GM21723 (cell line): Measurements from ENCODE around the gene ZNF431.
"Not testable (repeated sequence)": the region's sequence is repeated elsewhere in the genome, so short reads cannot be mapped to it uniquely, and the experiment has no call there.

Source experiments
- ATAC-seq: cut with Tn5 transposase; IDR thresholded peaks from one replicate; pipeline ENCODE4 v1.9.1; 2021; ENCODE audit warnings: mild to moderate bottlenecking, moderate library complexity; ENCODE audit not compliant: unreplicated experiment

ZNF431 gene

GRCh38 chr19:21141787-21142464, at the start of gene ZNF431:
TSS of gene ZNF431 (plus strand) at chr19:21142040. CDS start at chr19:21142184, 144 bp downstream.
- ATAC-seq: peak; percentile 96

- ATAC-seq: no peak
These were observed 49.7 kb upstream of the ZNF431 start for GRCh38 chr19:21092109-21092508.

GRCh38 chr19:21094347-21095025, 47.4 kb upstream of the ZNF431 start:
- ATAC-seq: no peak

GRCh38 chr19:21098291-21098690, 43.5 kb upstream of the ZNF431 start:
- no peak for ATAC-seq

- ATAC-seq: no peak
These were observed 40.2 kb upstream of the ZNF431 start for GRCh38 chr19:21101521-21102242.

GRCh38 chr19:21109116-21109515, 32.7 kb upstream of the ZNF431 start:
- no peak for ATAC-seq

- ATAC-seq: no peak
These were observed 31.7 kb upstream of the ZNF431 start for GRCh38 chr19:21110183-21110582.

- ATAC-seq: no peak
These were observed 26.4 kb upstream of the ZNF431 start for GRCh38 chr19:21115430-21115829.

- ATAC-seq: no peak
These were observed 24.6 kb upstream of the ZNF431 start for GRCh38 chr19:21117041-21117907.

- no peak for ATAC-seq
These were observed 15.8 kb upstream of the ZNF431 start for GRCh38 chr19:21126078-21126477.

- ATAC-seq: no peak
These were observed 14.8 kb upstream of the ZNF431 start for GRCh38 chr19:21127001-21127400.

- no peak for ATAC-seq
These were observed 13.9 kb upstream of the ZNF431 start for GRCh38 chr19:21127898-21128297.

- no peak for ATAC-seq
These were observed 12.7 kb upstream of the ZNF431 start for GRCh38 chr19:21128901-21129698.

- ATAC-seq: no peak
These were observed 11.6 kb upstream of the ZNF431 start for GRCh38 chr19:21130097-21130775.

- ATAC-seq: no peak
These were observed 8.2 kb upstream of the ZNF431 start for GRCh38 chr19:21133633-21134032.

GRCh38 chr19:21134934-21135366, 6.9 kb upstream of the ZNF431 start:
- no peak for ATAC-seq

- no peak for ATAC-seq
These were observed 6.4 kb upstream of the ZNF431 start for GRCh38 chr19:21135433-21135832.

- ATAC-seq: no peak
These were observed 3.7 kb upstream of the ZNF431 start for GRCh38 chr19:21138130-21138529.

- ATAC-seq: not testable (repeated sequence)
These were observed 834 bp upstream of the ZNF431 start for GRCh38 chr19:21141006-21141405.
